Breast epithelium (tissue), 3 donors: ENCODE measurements around the gene STXBP1.

Experiments
- CTCF ChIP-seq, 3 donors: fragments of 450-650 bp; IDR thresholded peaks; one replicate each; pipeline ENCODE4 v1.5.1; 2016 to 2017; ENCODE audit warnings: antibody characterized with exemption in 3 of 3, mild to moderate bottlenecking in 3 of 3, moderate library complexity in 3 of 3
- POLR2A ChIP-seq: fragments of 450-650 bp; IDR thresholded peaks from one replicate; pipeline ENCODE4 v1.6.1; 2016; ENCODE audit warnings: antibody characterized with exemption, mild to moderate bottlenecking, moderate library complexity

- TF ChIP-seq POLR2A (no peak), CTCF (IDR thresholded peaks at IDR 0.05) (no peak)
Observed at GRCh38 chr9:127650518-127650917, 38.4 kb downstream of the STXBP1 start.
